Hepatocyte (in vitro differentiated cells): Measurements from ENCODE around the gene ADGRV1.

ENCODE experiments used
- EZH2 ChIP-seq: fragments of 200-600 bp; sonication (generic); IDR thresholded peaks from 2 replicates; pipeline ENCODE4 v1.6.1; 2016; ENCODE audit warnings: antibody characterized with exemption, mild to moderate bottlenecking, borderline replicate concordance
- TF ChIP-seq, protein P1 (sequence below): fragments of 200-600 bp; sonication (generic); IDR thresholded peaks from 2 replicates; pipeline ENCODE4 v1.5.1; 2016; ENCODE audit warnings: antibody characterized with exemption, mild to moderate bottlenecking; ENCODE audit not compliant: poor library complexity

- TF ChIP-seq, protein P1, sequence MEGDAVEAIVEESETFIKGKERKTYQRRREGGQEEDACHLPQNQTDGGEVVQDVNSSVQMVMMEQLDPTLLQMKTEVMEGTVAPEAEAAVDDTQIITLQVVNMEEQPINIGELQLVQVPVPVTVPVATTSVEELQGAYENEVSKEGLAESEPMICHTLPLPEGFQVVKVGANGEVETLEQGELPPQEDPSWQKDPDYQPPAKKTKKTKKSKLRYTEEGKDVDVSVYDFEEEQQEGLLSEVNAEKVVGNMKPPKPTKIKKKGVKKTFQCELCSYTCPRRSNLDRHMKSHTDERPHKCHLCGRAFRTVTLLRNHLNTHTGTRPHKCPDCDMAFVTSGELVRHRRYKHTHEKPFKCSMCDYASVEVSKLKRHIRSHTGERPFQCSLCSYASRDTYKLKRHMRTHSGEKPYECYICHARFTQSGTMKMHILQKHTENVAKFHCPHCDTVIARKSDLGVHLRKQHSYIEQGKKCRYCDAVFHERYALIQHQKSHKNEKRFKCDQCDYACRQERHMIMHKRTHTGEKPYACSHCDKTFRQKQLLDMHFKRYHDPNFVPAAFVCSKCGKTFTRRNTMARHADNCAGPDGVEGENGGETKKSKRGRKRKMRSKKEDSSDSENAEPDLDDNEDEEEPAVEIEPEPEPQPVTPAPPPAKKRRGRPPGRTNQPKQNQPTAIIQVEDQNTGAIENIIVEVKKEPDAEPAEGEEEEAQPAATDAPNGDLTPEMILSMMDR, result no peak
- no peak for TF ChIP-seq EZH2
Measured at GRCh38 chr5:90830058-90830457, 271.5 kb downstream of the ADGRV1 start.
